Measurements from ENCODE around the gene NRP1. TPM values are rescaled to one million over a fixed set of nuclear protein-coding genes. Genes with fewer than 3 reads are reported as not detected.

The NRP1 gene
- polyA plus RNA-seq, 1 experiment = 218 TPM

- CTCF ChIA-PET = interaction anchor here (1.8 kb wide), 1 partner anchor 19 kb away, joined by 18 read pairs; no protein-coding TSS in a partner anchor
- no peak overlapping the region for H3K4me3 ChIP-seq (ENCODE audit: low read depth, low read length)
- peak overlapping the region; percentile 80 for H3K27ac ChIP-seq (ENCODE audit: low read depth, low read length)
- POLR2A ChIA-PET = interaction anchor here (0.7 to 1.4 kb wide), 3 partner anchors 19 to 52 kb away, joined by 3 to 4 read pairs (median 3); no protein-coding TSS in a partner anchor
- TF ChIP-seq, protein P1, sequence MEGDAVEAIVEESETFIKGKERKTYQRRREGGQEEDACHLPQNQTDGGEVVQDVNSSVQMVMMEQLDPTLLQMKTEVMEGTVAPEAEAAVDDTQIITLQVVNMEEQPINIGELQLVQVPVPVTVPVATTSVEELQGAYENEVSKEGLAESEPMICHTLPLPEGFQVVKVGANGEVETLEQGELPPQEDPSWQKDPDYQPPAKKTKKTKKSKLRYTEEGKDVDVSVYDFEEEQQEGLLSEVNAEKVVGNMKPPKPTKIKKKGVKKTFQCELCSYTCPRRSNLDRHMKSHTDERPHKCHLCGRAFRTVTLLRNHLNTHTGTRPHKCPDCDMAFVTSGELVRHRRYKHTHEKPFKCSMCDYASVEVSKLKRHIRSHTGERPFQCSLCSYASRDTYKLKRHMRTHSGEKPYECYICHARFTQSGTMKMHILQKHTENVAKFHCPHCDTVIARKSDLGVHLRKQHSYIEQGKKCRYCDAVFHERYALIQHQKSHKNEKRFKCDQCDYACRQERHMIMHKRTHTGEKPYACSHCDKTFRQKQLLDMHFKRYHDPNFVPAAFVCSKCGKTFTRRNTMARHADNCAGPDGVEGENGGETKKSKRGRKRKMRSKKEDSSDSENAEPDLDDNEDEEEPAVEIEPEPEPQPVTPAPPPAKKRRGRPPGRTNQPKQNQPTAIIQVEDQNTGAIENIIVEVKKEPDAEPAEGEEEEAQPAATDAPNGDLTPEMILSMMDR (IDR thresholded peaks at IDR 0.05; ENCODE audit: low read depth, low read length) = no peak
- H3K27me3 ChIP-seq (ENCODE audit: control insufficient read depth, insufficient read depth, low read length) = no peaks in the 10 kb centered on the region
- DNase-seq (ENCODE audit: low read depth, low spot score) = no peak
- no peaks in the 10 kb centered on the region for H3K9me3 ChIP-seq (ENCODE audit: control insufficient read depth, insufficient read depth, low read length)
These were observed 122.3 kb downstream of the NRP1 start for GRCh38 chr10:33212061-33212748.

- ChIA-PET CTCF (interaction anchor here (1.8 kb wide), 1 partner anchor 18 kb away, joined by 18 read pairs; no protein-coding TSS in a partner anchor), POLR2A (interaction anchor here (0.9 to 1.4 kb wide), 2 partner anchors 18 to 27 kb away, joined by 3 to 4 read pairs; no protein-coding TSS in a partner anchor)
- Histone ChIP-seq H3K27ac (ENCODE audit: low read depth, low read length) (peak overlapping the region; percentile 80), H3K4me3 (ENCODE audit: low read depth, low read length) (no peak overlapping the region), H3K27me3 (ENCODE audit: control insufficient read depth, insufficient read depth, low read length) (no peaks in the 10 kb centered on the region), H3K9me3 (ENCODE audit: control insufficient read depth, insufficient read depth, low read length) (no peaks in the 10 kb centered on the region)
- DNase-seq (ENCODE audit: low read depth, low spot score) = peak; percentile 70
- TF ChIP-seq, protein P1 (IDR thresholded peaks at IDR 0.05; ENCODE audit: low read depth, low read length) = no peak
These were observed 123.2 kb downstream of the NRP1 start for GRCh38 chr10:33211106-33211878.

DNA sequence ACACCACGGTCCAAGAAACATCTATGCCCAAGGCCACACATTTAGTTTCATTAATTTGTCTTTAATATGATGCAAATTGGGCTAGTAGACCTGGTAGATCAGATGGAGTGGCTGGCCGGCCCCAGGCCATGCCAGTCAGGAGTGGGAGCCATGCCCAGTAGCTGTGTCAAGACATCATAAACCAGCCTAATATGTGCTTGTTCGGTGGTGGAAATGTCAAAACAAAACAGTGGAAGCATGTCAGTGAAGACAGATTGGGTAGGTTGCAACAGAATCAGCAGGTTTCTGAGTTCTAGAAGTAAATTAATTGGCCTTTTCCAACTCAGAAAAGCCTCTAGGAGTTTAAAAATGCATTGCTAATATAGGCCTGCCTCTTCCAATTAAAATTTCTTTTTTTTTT, 124.7 kb downstream of the NRP1 start:
- ChIA-PET POLR2A (no interaction called here), CTCF (no interaction called here)
- Histone ChIP-seq H3K4me3 (ENCODE audit: low read depth, low read length) (no peak overlapping the region), H3K27ac (ENCODE audit: low read depth, low read length) (no peak overlapping the region), H3K27me3 (ENCODE audit: control insufficient read depth, insufficient read depth, low read length) (no peaks in the 10 kb centered on the region), H3K9me3 (ENCODE audit: control insufficient read depth, insufficient read depth, low read length) (no peaks in the 10 kb centered on the region)
- DNase-seq (ENCODE audit: low read depth, low spot score) = no peak
- TF ChIP-seq, protein P1 (IDR thresholded peaks at IDR 0.05; ENCODE audit: low read depth, low read length) = no peak

- no peak overlapping the region for H3K27ac ChIP-seq (ENCODE audit: low read depth, low read length)
- POLR2A ChIA-PET = no interaction called here
- no peak overlapping the region for H3K4me3 ChIP-seq (ENCODE audit: low read depth, low read length)
- no peaks in the 10 kb centered on the region for H3K27me3 ChIP-seq (ENCODE audit: control insufficient read depth, insufficient read depth, low read length)
- no peak for DNase-seq (ENCODE audit: low read depth, low spot score)
- no peaks in the 10 kb centered on the region for H3K9me3 ChIP-seq (ENCODE audit: control insufficient read depth, insufficient read depth, low read length)
- TF ChIP-seq, protein P1 (IDR thresholded peaks at IDR 0.05; ENCODE audit: low read depth, low read length) = no peak
- CTCF ChIA-PET = interaction anchor here (1.0 kb wide), 1 partner anchor 15 kb away, joined by 7 read pairs; no protein-coding TSS in a partner anchor
These were observed 126.3 kb downstream of the NRP1 start for GRCh38 chr10:33208166-33208565.

- Histone ChIP-seq H3K4me3 (ENCODE audit: low read depth, low read length) (no peak overlapping the region), H3K9me3 (ENCODE audit: control insufficient read depth, insufficient read depth, low read length) (no peaks in the 10 kb centered on the region), H3K27me3 (ENCODE audit: control insufficient read depth, insufficient read depth, low read length) (no peaks in the 10 kb centered on the region), H3K27ac (ENCODE audit: low read depth, low read length) (no peak overlapping the region)
- POLR2A ChIA-PET = no interaction called here
- CTCF ChIA-PET = no interaction called here
- TF ChIP-seq, protein P1 (IDR thresholded peaks at IDR 0.05; ENCODE audit: low read depth, low read length) = no peak
- no peak for DNase-seq (ENCODE audit: low read depth, low spot score)
These were observed 130.4 kb downstream of the NRP1 start for GRCh38 chr10:33204031-33204430.

All from AG04450 (cell line).